WTC11 (cell line): Measurements from ENCODE around the gene TOX2. TPM values are rescaled to one million over a fixed set of nuclear protein-coding genes. Genes with fewer than 3 reads are reported as not detected.

Experiments
- ATAC-seq: fragments of 200-7000 bp; cut with Tn5 transposase; 2 replicates; pipeline ENCODE4 v1.10.0; 2021; ENCODE audit warnings: mild to moderate bottlenecking, moderate library complexity
- CTCF ChIA-PET: fragments of 300-600 bp; sonication (Branson Sonifier 250); formaldehyde crosslinking; loops from one replicate; lab custom pipeline; 2021; ENCODE audit warnings: antibody characterized with exemption; lab: Charles Lee
- POLR2A ChIA-PET: fragments of 350-600 bp; sonication (Branson Sonifier 250); formaldehyde crosslinking; loops from one replicate; lab custom pipeline; 2021; ENCODE audit warnings: antibody characterized with exemption; lab: Charles Lee
- DNase-seq: peaks from one replicate; pipeline ENCODE4 v3.0.0; 2021; ENCODE audit warnings: low spot score
- H3K27ac Mint-ChIP-seq: 2 replicates; pipeline ENCODE4 v1.8.0; 2021; ENCODE audit warnings: mixed read lengths
- H3K27me3 Mint-ChIP-seq: 2 replicates; pipeline ENCODE4 v1.8.0; 2021; ENCODE audit warnings: low read depth, mild to moderate bottlenecking, moderate library complexity, mixed read lengths
- H3K36me3 Mint-ChIP-seq: 2 replicates; pipeline ENCODE4 v1.8.0; 2021; ENCODE audit warnings: mixed read lengths
- H3K4me1 Mint-ChIP-seq: 2 replicates; pipeline ENCODE4 v1.8.0; 2022; ENCODE audit warnings: mixed read lengths
- H3K4me3 Mint-ChIP-seq: 2 replicates; pipeline ENCODE4 v1.8.0; 2021; ENCODE audit warnings: mild to moderate bottlenecking, moderate library complexity, mixed read lengths
- H3K9me3 Mint-ChIP-seq: 2 replicates; pipeline ENCODE4 v1.8.0; 2021; ENCODE audit warnings: mixed read lengths
- CBFB ChIP-seq: sonication (generic); formaldehyde crosslinking; IDR thresholded peaks from 2 replicates; pipeline ENCODE4 v1.8.1; 2022; ENCODE audit warnings: mild to moderate bottlenecking, low read depth, missing genetic modification reagents
- E2F5 ChIP-seq: sonication (generic); formaldehyde crosslinking; IDR thresholded peaks from 2 replicates; pipeline ENCODE4 v1.8.1; 2022; ENCODE audit warnings: mild to moderate bottlenecking, moderate library complexity, missing genetic modification reagents
- IRF1 ChIP-seq: sonication (generic); formaldehyde crosslinking; IDR thresholded peaks from 2 replicates; pipeline ENCODE4 v1.8.0; 2023; ENCODE audit warnings: missing genetic modification reagents
- NFE2L1 ChIP-seq: sonication (generic); formaldehyde crosslinking; IDR thresholded peaks from 2 replicates; pipeline ENCODE4 v1.8.1; 2023; ENCODE audit warnings: missing genetic modification reagents
- PREB ChIP-seq: sonication (generic); formaldehyde crosslinking; IDR thresholded peaks from 2 replicates; pipeline ENCODE4 v1.8.1; 2022; ENCODE audit warnings: mild to moderate bottlenecking, missing genetic modification reagents, moderate library complexity, borderline replicate concordance
- RELA ChIP-seq: sonication (generic); formaldehyde crosslinking; IDR thresholded peaks from 2 replicates; pipeline ENCODE4 v1.8.1; 2022; ENCODE audit warnings: missing genetic modification reagents, mild to moderate bottlenecking, borderline replicate concordance
- RORB ChIP-seq: fragments of 250-450 bp; sonication (Bioruptor Pico); IDR thresholded peaks from 2 replicates; pipeline ENCODE4 v1.9.0; 2021; ENCODE audit warnings: mild to moderate bottlenecking
- SMAD3 ChIP-seq: sonication (generic); formaldehyde crosslinking; IDR thresholded peaks from 2 replicates; pipeline ENCODE4 v1.8.0; 2022; ENCODE audit warnings: missing genetic modification reagents, mild to moderate bottlenecking, borderline replicate concordance
- SP1 ChIP-seq: sonication (generic); formaldehyde crosslinking; conservative IDR thresholded peaks from 2 replicates; pipeline ENCODE4 v1.8.1; 2022; ENCODE audit warnings: missing genetic modification reagents
- TEAD4 ChIP-seq: sonication (generic); formaldehyde crosslinking; IDR thresholded peaks from 2 replicates; pipeline ENCODE4 v1.8.0; 2022; ENCODE audit warnings: mild to moderate bottlenecking, missing genetic modification reagents
- total RNA-seq: library from RNA; stranded (reverse); gene quantifications from 3 replicates; pipeline ENCODE4 v1.2.3, GENCODE V29; 2021
- TF ChIP-seq, protein P1 (sequence below): sonication (generic); formaldehyde crosslinking; IDR thresholded peaks from 2 replicates; pipeline ENCODE4 v1.8.1; 2023; ENCODE audit warnings: mild to moderate bottlenecking, missing genetic modification reagents, borderline replicate concordance
- TF ChIP-seq, protein P2 (sequence below): sonication (generic); formaldehyde crosslinking; IDR thresholded peaks from 2 replicates; pipeline ENCODE4 v1.8.1; 2023; ENCODE audit warnings: mild to moderate bottlenecking, moderate library complexity, missing genetic modification reagents
- TF ChIP-seq, protein P3 (sequence below): sonication (generic); formaldehyde crosslinking; IDR thresholded peaks from 2 replicates; pipeline ENCODE4 v1.8.0; 2022; ENCODE audit warnings: mild to moderate bottlenecking, missing genetic modification reagents

The TOX2 gene
- total RNA-seq, 1 experiment from 2014 or later, result 3.4 TPM

DNA sequence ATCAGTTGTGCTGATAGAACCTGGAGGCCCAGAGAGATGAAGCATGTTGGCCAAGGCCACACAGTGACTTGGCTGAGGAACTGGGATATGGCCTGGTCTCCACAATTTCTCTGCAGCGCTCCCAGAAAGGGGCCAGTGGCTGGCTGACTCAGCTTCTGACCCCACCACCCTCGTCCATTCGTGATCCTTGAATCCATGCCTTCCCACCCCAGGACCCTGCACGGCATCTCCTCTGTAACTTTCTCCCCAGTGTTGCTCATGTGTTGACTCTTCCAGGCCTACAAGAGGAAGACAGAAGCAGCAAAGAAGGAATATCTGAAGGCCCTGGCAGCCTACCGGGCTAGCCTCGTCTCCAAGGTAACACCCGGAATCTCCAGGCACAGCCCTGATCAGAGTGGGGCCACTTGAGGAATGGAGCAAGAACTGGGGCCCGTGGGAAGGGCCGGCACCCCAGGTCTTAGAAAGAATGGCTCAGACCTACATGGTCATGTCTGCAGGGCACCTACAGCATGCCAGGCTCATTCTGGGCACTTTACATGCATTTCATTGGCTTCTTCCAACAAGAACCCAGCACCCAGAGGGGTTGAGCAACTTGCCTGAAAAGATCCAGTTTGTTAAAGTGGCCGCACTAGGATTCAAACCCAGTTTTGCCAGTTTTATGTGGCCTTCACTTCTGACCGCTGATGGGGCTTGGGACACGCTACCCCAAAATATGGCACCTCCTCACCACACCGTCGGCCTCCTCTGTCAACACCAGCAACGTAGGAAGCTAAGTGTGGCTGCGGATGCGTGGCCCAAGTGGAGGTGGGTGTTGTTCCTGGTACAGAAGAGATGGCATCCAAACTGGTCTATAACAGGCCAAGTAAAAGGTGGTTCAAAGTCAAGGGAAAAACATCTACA is 150.1 kb downstream of the TOX2 start:
- Mint-ChIP-seq H3K4me1 (peaks cover 8% of the 10 kb centered on the region), H3K9me3 (peaks cover 16% of the 10 kb centered on the region), H3K36me3 (no peaks in the 10 kb centered on the region), H3K27ac (no peak overlapping the region), H3K27me3 (no peaks in the 10 kb centered on the region), H3K4me3 (no peak overlapping the region)
- ChIA-PET CTCF (no interaction called here), POLR2A (no interaction called here)
- TF ChIP-seq RORB (CRISPR knock-in tag), result no peak
- TF ChIP-seq, protein P1, sequence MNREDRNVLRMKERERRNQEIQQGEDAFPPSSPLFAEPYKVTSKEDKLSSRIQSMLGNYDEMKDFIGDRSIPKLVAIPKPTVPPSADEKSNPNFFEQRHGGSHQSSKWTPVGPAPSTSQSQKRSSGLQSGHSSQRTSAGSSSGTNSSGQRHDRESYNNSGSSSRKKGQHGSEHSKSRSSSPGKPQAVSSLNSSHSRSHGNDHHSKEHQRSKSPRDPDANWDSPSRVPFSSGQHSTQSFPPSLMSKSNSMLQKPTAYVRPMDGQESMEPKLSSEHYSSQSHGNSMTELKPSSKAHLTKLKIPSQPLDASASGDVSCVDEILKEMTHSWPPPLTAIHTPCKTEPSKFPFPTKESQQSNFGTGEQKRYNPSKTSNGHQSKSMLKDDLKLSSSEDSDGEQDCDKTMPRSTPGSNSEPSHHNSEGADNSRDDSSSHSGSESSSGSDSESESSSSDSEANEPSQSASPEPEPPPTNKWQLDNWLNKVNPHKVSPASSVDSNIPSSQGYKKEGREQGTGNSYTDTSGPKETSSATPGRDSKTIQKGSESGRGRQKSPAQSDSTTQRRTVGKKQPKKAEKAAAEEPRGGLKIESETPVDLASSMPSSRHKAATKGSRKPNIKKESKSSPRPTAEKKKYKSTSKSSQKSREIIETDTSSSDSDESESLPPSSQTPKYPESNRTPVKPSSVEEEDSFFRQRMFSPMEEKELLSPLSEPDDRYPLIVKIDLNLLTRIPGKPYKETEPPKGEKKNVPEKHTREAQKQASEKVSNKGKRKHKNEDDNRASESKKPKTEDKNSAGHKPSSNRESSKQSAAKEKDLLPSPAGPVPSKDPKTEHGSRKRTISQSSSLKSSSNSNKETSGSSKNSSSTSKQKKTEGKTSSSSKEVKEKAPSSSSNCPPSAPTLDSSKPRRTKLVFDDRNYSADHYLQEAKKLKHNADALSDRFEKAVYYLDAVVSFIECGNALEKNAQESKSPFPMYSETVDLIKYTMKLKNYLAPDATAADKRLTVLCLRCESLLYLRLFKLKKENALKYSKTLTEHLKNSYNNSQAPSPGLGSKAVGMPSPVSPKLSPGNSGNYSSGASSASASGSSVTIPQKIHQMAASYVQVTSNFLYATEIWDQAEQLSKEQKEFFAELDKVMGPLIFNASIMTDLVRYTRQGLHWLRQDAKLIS, result no peak
- TF ChIP-seq PREB (CRISPR knock-in tag), result no peak
- no peak for TF ChIP-seq SP1 (CRISPR knock-in tag)
- TF ChIP-seq, protein P2, sequence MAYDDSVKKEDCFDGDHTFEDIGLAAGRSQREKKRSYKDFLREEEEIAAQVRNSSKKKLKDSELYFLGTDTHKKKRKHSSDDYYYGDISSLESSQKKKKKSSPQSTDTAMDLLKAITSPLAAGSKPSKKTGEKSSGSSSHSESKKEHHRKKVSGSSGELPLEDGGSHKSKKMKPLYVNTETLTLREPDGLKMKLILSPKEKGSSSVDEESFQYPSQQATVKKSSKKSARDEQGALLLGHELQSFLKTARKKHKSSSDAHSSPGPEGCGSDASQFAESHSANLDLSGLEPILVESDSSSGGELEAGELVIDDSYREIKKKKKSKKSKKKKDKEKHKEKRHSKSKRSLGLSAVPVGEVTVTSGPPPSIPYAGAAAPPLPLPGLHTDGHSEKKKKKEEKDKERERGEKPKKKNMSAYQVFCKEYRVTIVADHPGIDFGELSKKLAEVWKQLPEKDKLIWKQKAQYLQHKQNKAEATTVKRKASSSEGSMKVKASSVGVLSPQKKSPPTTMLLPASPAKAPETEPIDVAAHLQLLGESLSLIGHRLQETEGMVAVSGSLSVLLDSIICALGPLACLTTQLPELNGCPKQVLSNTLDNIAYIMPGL, result no peak
- no peak for TF ChIP-seq IRF1 (CRISPR knock-in tag)
- TF ChIP-seq, protein P3, sequence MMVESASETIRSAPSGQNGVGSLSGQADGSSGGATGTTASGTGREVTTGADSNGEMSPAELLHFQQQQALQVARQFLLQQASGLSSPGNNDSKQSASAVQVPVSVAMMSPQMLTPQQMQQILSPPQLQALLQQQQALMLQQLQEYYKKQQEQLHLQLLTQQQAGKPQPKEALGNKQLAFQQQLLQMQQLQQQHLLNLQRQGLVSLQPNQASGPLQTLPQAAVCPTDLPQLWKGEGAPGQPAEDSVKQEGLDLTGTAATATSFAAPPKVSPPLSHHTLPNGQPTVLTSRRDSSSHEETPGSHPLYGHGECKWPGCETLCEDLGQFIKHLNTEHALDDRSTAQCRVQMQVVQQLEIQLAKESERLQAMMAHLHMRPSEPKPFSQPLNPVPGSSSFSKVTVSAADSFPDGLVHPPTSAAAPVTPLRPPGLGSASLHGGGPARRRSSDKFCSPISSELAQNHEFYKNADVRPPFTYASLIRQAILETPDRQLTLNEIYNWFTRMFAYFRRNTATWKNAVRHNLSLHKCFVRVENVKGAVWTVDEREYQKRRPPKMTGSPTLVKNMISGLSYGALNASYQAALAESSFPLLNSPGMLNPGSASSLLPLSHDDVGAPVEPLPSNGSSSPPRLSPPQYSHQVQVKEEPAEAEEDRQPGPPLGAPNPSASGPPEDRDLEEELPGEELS (CRISPR knock-in tag), result no peak
- TF ChIP-seq TEAD4 (CRISPR knock-in tag), result no peak
- TF ChIP-seq SMAD3 (CRISPR knock-in tag), result no peak
- no peak for TF ChIP-seq E2F5 (CRISPR knock-in tag)
- no peak for TF ChIP-seq RELA (CRISPR knock-in tag)
- no peak for TF ChIP-seq CBFB
- no peak for TF ChIP-seq NFE2L1 (CRISPR knock-in tag)
- DNase-seq (no peak), ATAC-seq (no peak)
